ENCODE measurements around the gene ARL15. TPM values are rescaled to one million over a fixed set of nuclear protein-coding genes. Genes with fewer than 3 reads are reported as not detected.

The ARL15 gene
- total RNA-seq, 1 experiment from 2014 or later: 6.9 TPM

- H3K9me3 ChIP-seq (ENCODE audit: low read length): no peaks in the 10 kb centered on the region
- no peaks in the 10 kb centered on the region for H3K9me2 ChIP-seq (replicated peaks; ENCODE audit: low read length)
- no peaks in the 10 kb centered on the region for H3F3A ChIP-seq (ENCODE audit: low read length, unreplicated experiment)
- no peak overlapping the region for H3K9ac ChIP-seq (ENCODE audit: low read length)
- POLR2A ChIA-PET (ENCODE audit: unreplicated experiment): no interaction called here
- ATAC-seq: no peak
- TF ChIP-seq, protein P1, sequence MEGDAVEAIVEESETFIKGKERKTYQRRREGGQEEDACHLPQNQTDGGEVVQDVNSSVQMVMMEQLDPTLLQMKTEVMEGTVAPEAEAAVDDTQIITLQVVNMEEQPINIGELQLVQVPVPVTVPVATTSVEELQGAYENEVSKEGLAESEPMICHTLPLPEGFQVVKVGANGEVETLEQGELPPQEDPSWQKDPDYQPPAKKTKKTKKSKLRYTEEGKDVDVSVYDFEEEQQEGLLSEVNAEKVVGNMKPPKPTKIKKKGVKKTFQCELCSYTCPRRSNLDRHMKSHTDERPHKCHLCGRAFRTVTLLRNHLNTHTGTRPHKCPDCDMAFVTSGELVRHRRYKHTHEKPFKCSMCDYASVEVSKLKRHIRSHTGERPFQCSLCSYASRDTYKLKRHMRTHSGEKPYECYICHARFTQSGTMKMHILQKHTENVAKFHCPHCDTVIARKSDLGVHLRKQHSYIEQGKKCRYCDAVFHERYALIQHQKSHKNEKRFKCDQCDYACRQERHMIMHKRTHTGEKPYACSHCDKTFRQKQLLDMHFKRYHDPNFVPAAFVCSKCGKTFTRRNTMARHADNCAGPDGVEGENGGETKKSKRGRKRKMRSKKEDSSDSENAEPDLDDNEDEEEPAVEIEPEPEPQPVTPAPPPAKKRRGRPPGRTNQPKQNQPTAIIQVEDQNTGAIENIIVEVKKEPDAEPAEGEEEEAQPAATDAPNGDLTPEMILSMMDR (conservative IDR thresholded peaks at IDR 0.05; ENCODE audit: low read depth, low read length): no peak
- TF ChIP-seq EZH2phosphoT487 (IDR thresholded peaks at IDR 0.05; ENCODE audit: borderline replicate concordance, low read length) (no peak), EZH2 (IDR thresholded peaks at IDR 0.05; ENCODE audit: low read length, unreplicated experiment) (no peak)
- no peaks in the 10 kb centered on the region for H4K20me1 ChIP-seq (ENCODE audit: low read length)
- CTCF ChIA-PET: interaction anchor here (0.6 kb wide), 1 partner anchor 48 kb away, joined by 3 read pairs; no protein-coding TSS in a partner anchor
- H3K36me3 ChIP-seq (ENCODE audit: low read depth, low read length): no peaks in the 10 kb centered on the region
- intact Hi-C loops (cut with micrococcal nuclease): no loop called here
- no peak overlapping the region for H3K27ac ChIP-seq (ENCODE audit: low read length)
- no peak overlapping the region for H3K4me2 ChIP-seq (ENCODE audit: low read length)
- no peaks in the 10 kb centered on the region for H3K79me2 ChIP-seq (ENCODE audit: low read length)
- no peaks in the 10 kb centered on the region for H3K27me3 ChIP-seq (ENCODE audit: low read length)
- no peak overlapping the region for H2AFZ ChIP-seq (ENCODE audit: low read length)
- no TSS peak for BruUV-seq (replicated peaks)
- no peak for DNase-seq
- H3K4me1 ChIP-seq (ENCODE audit: insufficient read depth, low read length): no peaks in the 10 kb centered on the region
- no peak overlapping the region for H3K4me3 ChIP-seq (ENCODE audit: low read length)
Observed at GRCh38 chr5:54281960-54282692, 28.2 kb downstream of the ARL15 start.

DNA sequence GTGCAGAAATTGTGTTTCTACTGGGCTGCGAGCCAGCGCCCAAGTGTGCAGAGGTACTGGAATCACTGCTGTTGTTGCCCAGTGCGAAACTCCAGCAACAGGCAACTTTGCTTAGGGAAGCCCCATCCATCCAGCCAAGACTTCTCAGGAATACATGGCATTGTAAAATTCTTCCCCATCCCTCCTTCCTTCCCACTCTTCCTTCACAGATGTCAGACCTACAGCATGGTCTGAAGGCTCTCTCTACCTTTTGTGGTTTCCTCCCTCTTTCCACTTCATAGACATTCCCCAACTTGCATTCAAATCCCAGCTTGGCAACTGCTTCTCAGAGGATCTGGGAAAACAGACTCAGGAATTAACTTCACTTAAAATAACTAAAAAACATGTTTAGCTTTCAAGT is 30.4 kb downstream of the ARL15 start:
- no peak overlapping the region for H2AFZ ChIP-seq (ENCODE audit: low read length)
- BruUV-seq (replicated peaks): no TSS peak

More for the DNA sequence above, 30.4 kb downstream of the ARL15 start:
- Histone ChIP-seq H3K9me2 (replicated peaks; ENCODE audit: low read length) (no peaks in the 10 kb centered on the region), H3K4me2 (ENCODE audit: low read length) (no peak overlapping the region), H3K36me3 (ENCODE audit: low read depth, low read length) (no peaks in the 10 kb centered on the region), H3K9ac (ENCODE audit: low read length) (no peak overlapping the region), H3K4me3 (ENCODE audit: low read length) (no peak overlapping the region), H4K20me1 (ENCODE audit: low read length) (no peaks in the 10 kb centered on the region), H3K27ac (ENCODE audit: low read length) (no peak overlapping the region), H3K79me2 (ENCODE audit: low read length) (no peaks in the 10 kb centered on the region), H3F3A (ENCODE audit: low read length, unreplicated experiment) (no peaks in the 10 kb centered on the region), H3K4me1 (ENCODE audit: insufficient read depth, low read length) (no peaks in the 10 kb centered on the region), H3K9me3 (ENCODE audit: low read length) (no peaks in the 10 kb centered on the region), H3K27me3 (ENCODE audit: low read length) (no peaks in the 10 kb centered on the region)
- ChIA-PET CTCF (no interaction called here), POLR2A (ENCODE audit: unreplicated experiment) (no interaction called here)
- DNase-seq: no peak
- intact Hi-C loops (cut with micrococcal nuclease): no loop called here
- no peak for TF ChIP-seq EZH2 (IDR thresholded peaks at IDR 0.05; ENCODE audit: low read length, unreplicated experiment)
- TF ChIP-seq, protein P1 (conservative IDR thresholded peaks at IDR 0.05; ENCODE audit: low read depth, low read length): no peak
- no peak for TF ChIP-seq EZH2phosphoT487 (IDR thresholded peaks at IDR 0.05; ENCODE audit: borderline replicate concordance, low read length)
- ATAC-seq: no peak

Measured in PC-3 (cell line).